GM19328 (cell line): ENCODE data around the gene SLC15A1.
"Not testable (repeated sequence)": the region's sequence is repeated elsewhere in the genome, so short reads cannot be mapped to it uniquely, and the experiment has no call there.

Experiments used
- ATAC-seq: cut with Tn5 transposase; IDR thresholded peaks from one replicate; pipeline ENCODE4 v1.9.1; 2021; ENCODE audit warnings: mild to moderate bottlenecking, moderate library complexity; ENCODE audit not compliant: unreplicated experiment

The SLC15A1 gene

GRCh38 chr13:98755116-98755515 is 2.6 kb upstream of the SLC15A1 start:
- ATAC-seq, result no peak

DNA sequence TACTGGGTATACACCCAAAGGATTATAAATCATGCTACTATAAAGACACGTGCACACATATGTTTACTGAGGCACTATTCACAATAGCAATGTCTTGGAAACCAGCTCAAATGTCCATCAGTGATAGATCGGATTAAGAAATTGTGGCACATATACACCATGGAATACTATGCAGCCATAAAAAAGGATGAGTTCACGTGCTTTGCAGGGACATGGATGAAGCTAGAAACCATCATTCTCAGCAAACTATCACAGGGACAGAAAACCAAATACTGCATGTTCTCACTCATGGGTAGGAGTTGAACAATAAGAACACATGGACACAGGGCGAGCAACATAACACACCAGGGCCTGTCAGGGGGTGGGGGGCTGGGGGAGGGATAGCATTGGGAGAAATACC is 2.0 kb upstream of the SLC15A1 start:
- ATAC-seq, result not testable (repeated sequence)

DNA sequence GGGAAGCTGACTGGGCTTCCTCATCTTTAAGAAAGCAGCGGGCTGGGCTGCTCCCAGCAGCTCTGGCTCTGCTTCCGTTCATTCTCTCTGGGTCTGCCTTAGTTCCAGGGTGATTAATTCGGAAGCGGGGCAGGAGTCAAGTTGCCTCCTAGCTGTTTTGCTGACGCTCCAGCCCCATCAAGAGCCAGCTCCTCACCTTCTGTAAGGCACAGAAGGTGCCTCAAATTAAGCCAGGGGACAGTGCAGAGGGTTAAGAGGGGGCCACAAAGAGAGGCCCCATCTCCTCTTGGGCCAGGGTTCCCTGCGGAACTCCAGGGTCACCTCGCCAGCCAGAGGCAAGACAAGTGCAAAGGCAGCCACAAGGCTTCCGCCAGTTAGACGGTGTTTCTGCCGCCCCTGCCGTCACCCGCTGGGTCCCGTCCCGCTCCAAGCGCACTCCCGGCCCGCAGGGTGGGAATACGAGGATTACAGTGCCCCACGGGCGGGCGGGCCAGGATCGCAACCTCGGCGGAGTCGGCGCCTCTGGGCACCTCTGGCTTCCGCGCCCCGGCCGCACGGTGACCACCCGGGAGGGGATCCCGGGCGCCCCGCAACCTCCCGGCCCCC is 508 bp downstream of the SLC15A1 start:
- no peak for ATAC-seq

DNA sequence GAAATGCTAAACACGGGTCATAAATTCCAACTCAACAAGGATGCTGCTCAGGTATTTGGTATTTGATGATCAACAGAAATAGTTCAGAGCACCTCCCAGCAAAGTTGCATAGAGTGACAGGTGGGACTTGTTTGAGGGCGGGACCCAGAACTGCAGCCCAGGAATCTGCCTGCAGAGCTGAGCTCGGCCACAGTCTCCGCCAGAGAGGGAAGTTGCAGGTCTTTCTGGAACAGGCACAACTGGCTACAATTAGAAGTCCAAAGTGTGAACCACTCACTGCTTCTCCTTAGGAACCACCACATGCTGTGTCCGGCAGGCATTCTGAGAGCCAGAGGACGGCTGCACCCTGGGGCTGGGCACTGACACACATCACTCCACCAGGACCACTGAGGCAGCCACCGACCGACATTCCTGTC is 1.1 kb downstream of the SLC15A1 start:
- no peak for ATAC-seq

- ATAC-seq, result no peak
Measured at GRCh38 chr13:98749501-98749900, 3.0 kb downstream of the SLC15A1 start.

DNA sequence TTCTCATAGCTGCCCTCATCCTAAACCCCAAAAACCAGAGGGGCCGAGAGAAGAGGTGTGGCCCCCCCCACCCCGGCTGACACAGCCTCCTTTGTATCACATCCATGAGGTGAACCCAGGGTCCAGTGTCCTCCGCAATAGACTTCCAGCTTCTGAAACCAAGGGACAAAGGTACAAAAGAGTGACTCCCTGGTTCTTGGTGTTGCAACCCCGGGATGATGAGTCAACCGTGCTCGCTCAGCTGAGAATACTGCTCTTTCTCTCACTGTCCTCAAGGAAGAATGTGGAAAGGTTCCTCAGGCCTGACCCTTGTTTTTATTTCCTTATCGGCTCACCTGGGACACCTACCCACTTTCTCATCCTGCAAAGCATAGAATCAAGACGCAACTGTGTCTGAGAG is 5.5 kb downstream of the SLC15A1 start:
- no peak for ATAC-seq

DNA sequence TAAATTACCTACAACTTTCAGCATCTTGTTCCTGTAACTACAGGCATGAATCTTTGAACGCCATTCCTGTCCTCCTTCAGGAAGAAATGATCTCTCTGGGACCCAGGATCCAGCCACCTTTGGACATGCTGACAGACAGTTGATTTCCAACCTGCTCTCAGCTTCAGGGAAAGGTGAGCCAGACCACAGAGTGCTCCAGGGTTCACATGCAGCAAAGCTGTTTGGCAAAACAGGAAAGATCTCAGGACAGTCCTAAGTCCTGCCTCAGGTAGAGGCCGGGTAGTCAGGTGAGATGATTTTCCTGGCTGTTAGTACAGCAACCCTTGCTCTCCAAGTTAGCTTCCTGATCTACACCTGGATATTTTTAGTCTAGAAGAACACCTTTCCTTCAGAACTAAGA is 9.1 kb downstream of the SLC15A1 start:
- ATAC-seq, result no peak

GRCh38 chr13:98742961-98743360 is 9.5 kb downstream of the SLC15A1 start:
- ATAC-seq, result no peak

- ATAC-seq, result no peak
Measured at GRCh38 chr13:98741741-98742435, 10.6 kb downstream of the SLC15A1 start.

- ATAC-seq, result no peak
Measured at GRCh38 chr13:98740131-98740530, 12.3 kb downstream of the SLC15A1 start.

GRCh38 chr13:98738993-98739392 is 13.5 kb downstream of the SLC15A1 start:
- no peak for ATAC-seq

DNA sequence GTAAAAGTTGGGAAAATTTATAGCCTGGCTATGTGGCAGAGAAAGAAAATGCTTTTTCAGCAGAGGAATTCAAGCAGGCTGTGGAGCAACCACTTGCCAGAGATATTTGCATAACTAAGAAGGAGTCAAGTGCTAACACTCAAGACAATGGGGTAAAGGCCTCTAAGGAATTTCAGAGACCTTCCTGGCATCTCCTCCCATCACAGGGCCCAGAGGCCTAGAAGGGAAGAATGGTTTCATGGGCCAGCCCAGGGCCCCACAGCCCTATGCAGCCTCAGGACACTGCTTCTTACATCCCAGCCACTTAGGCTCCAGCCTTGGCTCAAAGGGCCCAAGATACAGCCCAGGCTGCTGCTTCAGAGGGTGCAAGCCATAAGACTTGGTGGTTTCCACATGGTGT is 14.3 kb downstream of the SLC15A1 start:
- ATAC-seq, result no peak

DNA sequence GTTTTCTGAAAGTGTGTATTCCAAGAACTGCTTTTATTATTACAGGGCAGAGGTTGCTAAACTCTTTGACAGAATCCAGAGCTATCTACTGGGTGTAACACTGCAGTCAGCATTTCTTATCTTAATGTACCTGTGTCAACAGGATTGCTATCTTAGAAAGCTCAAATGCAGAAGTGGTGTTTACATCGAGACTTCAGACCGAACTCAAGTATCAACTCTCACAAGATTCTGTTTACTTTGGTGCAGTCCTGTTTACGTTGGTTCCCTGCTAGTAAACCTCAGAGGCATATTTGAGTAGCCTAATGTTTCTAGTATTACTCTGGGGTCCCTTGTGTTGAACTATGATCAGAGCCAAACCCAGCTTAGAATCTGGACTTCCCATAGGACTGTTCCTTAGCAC is 20.5 kb downstream of the SLC15A1 start:
- ATAC-seq, result no peak

DNA sequence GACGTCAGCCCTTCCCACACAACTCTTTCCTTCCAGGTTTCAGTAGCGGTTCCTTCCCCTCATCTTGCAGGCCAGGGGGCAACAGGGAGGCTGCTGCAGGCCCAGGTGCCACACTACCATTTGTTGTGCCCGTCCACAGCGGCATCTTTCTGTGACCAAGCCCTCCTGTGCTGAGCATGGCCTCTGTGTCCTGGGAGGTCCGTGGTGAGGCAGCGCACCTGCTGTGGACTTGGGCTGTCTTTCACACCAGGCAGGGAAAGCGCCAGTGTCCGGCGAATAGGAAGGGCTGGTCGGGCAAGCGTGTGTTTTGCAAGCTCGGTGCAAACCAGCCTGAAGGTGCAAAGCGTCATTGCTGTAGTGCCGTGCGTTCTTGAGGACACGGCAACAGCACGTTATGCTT is 21.4 kb downstream of the SLC15A1 start:
- ATAC-seq, result no peak

DNA sequence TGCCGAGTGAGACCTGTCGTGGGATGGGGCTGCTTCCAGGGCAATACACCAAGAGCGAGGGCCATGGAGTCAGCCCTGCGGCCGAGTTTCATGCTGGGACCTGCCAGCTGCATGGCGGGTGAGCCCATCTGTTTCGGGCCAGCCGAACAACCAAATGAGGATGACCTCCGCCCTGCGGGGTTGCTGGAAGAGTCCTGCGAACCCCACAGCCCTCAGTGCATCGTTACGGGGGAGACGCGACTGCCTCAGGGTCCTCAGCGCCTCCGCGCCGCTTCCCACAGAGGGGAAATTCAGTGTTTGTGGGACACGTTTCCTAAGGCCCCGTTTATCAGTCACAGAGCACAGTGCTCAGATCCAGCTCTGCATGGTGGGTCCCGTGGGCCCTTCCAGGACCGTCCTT is 22.0 kb downstream of the SLC15A1 start:
- no peak for ATAC-seq

GRCh38 chr13:98729658-98730057 is 22.8 kb downstream of the SLC15A1 start:
- no peak for ATAC-seq

DNA sequence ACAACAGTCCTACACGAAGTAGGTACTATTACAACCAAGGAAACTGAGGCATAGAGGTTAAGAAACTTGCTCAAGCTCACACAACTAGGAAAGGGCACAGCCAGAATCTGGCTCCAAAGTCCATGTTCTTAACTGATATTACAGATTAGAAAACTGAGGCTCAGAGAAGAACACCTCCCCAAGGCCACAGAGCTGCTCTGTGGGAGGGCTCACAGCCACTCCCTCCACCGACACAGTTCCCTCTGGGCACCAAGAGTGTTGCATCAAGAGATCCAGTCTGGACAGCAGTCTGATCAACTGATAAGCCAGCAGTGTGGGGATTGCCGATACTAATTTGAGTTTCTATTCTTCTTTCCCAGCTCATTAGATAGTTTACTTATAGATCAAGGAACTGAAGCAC is 29.5 kb downstream of the SLC15A1 start:
- no peak for ATAC-seq

GRCh38 chr13:98721825-98722510 is 30.5 kb downstream of the SLC15A1 start:
- ATAC-seq, result no peak

- ATAC-seq, result no peak
Measured at GRCh38 chr13:98719527-98720250, 32.8 kb downstream of the SLC15A1 start.

- no peak for ATAC-seq
Measured at GRCh38 chr13:98717891-98718290, 34.6 kb downstream of the SLC15A1 start.

DNA sequence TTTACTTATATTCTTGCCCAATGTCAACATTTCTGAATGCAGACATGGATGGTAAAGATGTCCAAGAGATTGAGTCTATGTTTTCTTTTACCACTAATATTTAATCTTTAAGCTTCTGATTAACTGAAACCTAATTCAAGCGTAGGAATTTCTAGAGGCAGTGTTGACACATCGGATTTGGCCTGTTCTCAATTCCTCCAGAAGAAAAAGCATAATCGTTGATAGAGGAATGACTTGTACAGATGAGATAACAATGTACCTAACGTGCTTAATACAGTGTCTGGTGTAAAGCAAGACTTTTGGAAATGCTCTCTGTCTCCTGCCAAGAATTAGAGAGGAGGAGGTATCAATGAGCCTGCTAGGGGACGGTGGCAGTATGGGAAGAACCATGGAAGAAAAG is 35.2 kb downstream of the SLC15A1 start:
- ATAC-seq, result no peak

- no peak for ATAC-seq
Measured at GRCh38 chr13:98710521-98710920, 42.0 kb downstream of the SLC15A1 start.
